Retina (tissue), 1 donor: ENCODE measurements around the gene ST6GALNAC3.
"Not testable (repeated sequence)": the region's sequence is repeated elsewhere in the genome, so short reads cannot be mapped to it uniquely, and the experiment has no call there.

Experiments
- DNase-seq: peaks from one replicate; pipeline ENCODE4 v3.0.0-alpha.2; 2016

Gene ST6GALNAC3

DNA sequence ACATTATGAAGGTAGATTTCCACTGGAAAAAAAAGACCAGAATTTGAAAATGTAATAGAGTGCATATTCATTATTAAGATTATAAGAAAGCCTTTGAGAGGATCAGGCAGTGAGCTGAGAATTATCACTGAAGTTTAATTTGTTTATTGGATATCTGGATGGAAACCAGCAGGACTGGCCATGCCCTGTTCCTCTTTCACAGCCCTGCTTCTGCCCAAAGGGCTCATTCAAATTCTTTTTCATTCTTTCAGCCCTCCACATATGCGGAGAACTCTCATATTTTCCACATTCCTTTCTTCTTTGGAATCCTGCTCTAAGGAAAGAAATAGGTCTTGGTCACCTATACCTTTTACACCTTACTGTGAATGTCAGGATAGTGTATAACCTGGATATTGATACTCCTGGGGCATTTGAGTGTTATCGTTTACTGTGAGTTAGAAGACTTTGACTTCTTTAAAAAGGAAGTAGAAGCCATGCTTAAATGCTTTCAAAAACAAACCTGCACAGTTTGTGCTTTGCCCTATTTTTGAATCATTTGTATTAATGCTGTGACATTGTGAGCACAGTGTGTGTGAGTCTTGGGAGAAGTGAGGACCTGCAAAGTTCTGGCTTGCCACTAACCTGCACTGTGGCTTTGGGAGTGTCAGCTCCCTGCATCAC, 35.5 kb downstream of the ST6GALNAC3 start:
- DNase-seq, result no peak

DNA sequence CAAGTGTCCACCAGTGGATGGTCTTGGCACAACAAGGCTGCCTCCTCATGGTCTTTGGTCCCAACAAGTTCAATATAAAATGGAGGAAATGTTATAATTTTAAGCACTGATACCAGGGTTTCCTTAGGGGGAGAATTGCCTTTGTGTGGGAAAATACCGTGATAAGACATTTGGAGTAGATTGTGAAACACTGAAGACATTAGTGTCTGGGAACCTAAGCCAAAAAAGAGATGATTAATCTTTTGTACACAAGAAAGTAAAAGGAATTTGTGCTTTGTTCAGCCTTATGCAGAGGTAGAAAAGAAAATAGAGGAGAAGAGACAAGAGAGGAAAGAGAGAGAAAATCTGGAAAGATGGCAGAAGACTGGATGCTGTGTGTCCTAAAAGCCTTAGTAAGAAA, 36.1 kb downstream of the ST6GALNAC3 start:
- no peak for DNase-seq

DNA sequence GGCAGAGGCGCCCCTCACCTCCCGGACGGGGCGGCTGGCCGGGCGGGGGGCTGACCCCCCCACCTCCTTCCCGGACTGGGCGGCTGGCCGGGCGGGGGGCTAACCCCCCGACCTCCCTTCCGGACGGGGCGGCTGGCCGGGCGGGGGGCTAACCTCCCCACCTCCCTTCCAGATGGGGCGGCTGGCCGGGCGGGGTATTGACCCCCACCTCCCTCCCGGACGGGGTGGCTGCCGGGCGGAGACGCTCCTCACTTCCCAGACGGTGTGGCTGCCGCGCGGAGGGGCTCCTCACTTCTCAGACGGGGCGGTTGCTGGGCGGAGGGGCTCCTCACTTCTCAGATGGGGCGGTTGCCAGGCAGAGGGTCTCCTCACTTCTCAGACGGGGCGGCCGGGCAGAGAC, 37.8 kb downstream of the ST6GALNAC3 start:
- not testable (repeated sequence) for DNase-seq

DNA sequence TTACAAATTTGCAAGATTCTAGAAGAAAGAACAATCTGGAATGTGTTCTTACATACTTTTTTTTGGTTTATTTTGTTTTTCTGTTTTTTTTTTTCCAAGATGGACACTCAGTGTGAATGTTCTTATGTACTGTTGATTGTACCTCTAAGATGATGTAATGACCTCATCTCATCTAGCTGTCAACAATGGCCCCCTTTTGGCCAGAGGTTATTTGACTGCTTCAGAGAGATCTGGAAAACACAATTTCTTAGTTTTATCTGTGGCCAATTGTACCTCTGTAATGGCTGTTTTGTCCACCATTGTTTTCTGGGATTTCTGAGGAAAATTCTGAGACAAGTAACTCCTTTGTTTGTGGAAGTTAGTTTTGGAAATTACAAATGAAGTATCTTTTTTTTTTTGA, 38.9 kb downstream of the ST6GALNAC3 start:
- DNase-seq, result no peak

DNA sequence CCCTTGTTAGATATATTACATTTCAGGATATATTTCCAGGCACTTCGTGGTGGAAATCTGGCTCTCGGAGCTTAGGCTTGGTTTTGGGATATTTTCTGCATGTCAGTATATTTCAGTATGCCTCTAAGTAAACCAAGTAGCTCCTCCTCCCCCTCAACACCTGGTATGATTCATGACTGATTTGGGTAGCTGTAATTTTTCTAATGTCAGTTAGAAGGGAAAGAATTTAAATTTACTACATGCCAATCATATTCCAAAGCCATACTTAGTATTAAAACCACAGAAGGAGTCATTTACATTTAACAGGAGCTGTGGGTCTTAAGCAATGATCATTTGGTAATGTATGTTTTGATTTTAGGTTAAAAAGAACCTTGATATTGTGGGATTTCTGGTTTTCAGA, 40.6 kb downstream of the ST6GALNAC3 start:
- no peak for DNase-seq

DNA sequence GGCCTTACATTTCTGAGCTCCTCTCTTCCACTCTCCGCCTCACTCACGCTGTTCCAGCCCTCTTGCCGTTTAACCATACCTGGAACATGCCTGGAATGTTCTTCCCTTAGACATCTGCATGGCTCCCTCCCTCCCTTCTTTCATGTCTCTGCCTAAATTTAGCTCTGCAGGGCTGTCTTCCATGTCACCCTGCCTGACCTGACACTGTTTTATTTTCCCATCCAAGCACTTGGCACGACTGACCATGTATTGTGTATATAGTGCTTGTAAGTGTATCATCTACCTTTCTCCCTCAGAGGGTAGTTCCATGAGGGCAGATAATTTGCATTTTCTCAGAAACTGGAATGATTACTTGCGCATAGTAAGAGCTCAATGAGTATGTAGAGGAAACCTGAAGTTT, 47.3 kb downstream of the ST6GALNAC3 start:
- no peak for DNase-seq

DNA sequence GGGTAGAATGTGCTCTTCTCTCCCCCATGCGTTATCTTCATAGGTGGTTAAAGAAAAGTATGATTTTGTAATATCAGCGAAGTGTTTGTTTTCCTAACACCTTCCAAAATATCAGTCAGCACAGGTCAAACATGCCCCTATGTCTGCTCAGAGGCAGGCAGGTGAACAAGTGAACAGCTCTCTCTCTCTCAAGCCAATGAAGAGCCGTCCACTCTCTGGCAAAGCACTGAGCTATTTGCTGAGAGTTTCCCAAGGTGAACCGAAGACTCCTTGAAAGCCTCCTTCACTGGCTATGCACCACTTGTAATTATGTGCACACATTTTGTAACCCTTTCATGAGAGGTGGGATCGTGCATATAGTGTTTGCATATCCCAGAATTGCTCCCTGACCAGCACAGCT, 47.7 kb downstream of the ST6GALNAC3 start:
- no peak for DNase-seq

DNA sequence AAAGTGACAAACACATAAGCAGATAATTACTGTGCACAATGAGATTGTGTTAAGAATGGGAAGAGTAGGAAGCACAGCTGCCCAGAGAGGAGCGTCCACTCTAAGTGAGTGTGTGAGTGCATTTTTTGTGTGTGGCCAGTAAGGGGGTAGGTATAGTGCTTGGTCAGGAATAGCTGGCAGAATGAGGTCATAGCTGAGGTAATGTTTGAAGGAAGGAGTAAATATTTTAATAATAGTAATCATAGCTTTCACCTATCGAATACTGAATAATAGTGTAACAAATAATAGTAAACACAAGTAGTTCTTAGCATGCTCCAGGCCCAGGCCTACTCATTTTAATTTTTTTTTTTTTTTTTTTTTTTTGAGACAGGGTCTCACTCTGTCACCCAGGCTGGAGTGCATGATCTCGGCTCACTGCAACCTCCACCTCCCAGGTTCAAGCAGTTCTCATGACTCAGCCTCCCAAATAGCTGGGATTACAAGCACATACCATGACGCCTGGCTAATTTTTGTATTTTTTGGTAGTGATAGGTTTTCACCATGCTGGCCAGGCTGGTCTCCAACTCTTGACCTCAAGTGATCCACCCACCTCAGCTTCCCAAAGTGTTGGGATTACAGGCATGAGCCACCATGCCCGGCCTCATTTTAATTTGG, 49.0 kb downstream of the ST6GALNAC3 start:
- DNase-seq, result not testable (repeated sequence)

DNA sequence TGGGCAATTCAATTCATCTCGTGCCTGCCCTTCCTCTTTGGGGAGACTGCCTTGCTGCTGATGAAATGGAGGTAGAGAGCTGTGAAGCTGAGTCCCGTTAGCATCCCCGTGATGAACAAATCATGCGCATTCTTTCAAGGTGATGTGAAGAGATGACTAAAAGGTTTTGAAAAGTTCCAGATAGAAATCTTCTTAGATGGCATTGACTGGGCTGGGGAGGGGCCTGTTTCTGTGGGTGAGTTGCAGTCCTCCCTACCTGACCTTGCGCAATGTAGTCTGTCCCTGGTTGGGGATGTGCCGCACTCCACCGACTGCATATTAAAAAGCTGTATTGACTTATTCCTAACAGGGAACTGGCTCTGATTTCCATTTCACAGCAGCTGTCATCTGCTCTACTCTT, 49.6 kb downstream of the ST6GALNAC3 start:
- no peak for DNase-seq

DNA sequence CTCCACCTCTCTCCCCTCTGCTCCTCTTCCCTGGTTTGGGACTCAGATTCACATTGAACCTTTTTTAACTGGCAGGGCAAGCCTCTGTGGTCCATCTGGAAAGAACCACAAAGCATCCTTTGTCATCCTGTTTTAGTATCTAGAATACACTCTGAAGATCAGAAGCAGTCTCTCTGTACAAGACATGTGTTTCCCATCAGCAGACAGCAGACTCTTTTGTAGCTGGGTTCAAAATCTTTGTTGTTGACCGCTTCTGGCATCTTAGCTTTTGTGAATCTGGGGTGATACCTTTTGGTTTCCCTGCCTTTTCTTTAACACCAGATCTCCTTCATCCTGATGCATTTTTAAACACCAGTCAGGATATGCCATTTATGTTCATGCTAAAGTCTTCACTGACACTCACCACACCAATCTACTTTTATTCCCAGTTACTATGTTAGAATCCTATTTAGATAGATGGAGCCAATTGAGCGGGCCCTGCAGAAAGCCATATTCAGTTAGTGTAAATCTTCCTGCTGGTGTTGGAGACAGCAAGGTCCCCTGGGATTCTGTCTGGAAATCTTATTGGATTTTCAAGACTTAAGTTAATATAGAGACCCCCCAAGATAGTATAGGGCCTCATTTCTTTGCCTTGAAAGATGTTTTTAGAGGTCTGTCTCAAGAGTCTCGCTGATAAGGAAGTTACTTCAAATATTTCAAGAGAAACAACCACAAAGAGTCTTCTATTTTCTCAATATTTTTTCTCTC, 51.1 kb downstream of the ST6GALNAC3 start:
- DNase-seq, result no peak

DNA sequence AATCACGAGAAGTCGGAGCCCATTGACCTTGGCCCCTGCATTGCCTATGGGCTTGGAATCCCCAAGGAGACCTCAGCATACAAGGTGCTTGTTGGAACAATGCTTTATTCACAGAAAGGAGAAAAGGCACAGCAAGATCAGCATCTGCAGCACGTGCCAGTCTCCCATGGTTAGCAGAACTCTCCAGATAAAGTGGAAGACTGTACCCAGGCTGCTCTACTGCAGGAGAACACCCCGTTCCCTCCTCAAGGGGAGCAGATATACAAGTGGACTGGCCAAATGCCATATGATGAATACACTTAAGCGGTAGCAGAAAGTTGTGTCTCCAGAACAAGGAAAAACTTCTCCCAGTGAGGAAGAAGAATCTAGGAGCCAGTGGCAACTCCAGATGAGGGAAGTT, 53.5 kb downstream of the ST6GALNAC3 start:
- no peak for DNase-seq

DNA sequence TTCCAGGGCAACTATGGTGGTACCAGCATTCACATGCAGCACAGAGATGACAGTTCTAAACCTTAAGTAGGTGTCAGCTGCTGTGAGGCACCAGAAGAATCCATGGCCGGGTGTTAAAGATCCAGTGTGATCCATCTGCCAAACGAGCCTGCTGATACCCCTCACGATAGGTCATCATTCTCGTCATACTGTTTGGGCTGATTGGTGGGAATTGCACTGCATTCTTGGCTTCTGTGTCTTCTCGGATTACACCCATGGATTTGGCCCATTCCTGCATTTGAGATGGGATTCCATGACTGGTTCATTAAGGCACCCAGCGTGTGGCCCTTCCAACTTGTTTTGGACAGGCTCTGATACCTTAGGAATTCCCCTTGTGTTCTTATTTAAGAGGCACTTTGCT, 55.2 kb downstream of the ST6GALNAC3 start:
- no peak for DNase-seq

DNA sequence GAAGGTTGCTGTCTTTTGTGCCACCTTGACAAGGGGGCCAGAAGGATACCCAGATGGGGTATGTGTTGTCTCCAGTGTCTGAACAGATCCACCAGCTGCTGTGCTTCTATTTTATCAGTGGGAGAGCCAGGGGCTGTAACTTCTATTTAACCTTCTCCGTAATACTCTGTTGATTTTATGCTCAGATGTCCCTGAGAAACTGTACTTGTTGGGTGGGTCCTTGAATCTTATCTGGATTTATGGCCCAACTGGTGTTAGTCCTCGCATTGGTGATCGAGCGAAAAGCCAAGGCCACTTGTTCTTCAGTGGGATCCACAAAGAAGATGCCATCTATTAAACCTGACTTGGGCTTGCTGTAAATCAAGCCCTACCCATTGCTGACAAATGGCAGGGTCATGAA, 56.4 kb downstream of the ST6GALNAC3 start:
- DNase-seq, result no peak

DNA sequence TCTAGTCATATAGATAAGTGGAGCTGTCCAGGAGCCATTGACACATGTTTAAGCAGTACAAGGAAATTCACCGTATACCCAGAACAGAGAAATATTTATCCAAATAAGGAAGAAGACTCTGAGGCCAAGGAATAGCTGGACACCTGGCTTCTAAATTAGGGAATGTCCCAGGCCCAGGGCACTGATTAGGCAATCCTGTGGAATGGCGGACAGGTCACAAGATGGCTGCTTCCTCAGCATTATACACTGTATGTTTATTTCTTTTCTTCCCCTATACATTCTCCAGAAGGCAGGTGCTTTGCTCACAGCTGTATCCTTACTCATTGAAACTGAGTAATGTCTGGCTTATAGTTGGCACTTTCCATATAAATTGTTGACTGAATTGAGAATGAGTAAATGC, 59.4 kb downstream of the ST6GALNAC3 start:
- no peak for DNase-seq

DNA sequence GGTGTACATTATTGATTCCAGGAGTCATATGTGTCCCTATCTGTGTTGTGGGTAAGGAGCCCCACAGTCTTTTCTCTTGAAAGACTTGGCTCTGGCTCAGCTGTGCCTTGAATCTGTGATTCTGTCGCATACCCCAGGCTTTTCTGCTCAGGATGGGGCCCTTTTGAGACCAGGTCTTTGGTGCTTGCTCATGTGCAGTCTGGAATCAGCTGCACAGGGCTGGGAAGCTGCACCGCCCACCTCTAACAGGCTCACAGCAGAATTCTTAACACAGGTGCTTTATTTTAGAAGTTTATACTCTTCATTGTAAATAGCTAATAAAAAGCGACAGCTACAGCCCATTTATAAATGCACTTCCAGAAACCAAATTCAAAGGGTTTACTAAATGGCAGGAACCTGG, 61.3 kb downstream of the ST6GALNAC3 start:
- DNase-seq, result no peak

DNA sequence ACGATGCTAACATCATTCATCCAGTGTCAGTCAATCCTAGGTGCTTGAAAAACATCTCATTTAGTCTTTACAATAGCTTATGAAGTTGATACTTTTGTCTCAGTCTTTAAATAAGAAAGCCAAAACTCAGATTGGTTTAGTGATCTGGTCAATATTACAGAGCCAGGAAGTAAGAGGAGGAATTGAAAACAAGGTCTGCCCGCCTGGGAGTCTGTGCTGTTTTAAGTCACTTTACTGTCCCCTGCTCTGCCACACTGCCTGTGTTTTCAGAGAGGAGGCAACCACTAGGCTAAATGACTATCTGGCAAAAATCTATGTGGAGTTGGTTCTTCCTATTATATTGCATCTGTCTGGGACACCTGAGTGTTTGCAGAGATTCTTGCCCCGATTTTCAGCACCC, 62.3 kb downstream of the ST6GALNAC3 start:
- DNase-seq, result no peak

DNA sequence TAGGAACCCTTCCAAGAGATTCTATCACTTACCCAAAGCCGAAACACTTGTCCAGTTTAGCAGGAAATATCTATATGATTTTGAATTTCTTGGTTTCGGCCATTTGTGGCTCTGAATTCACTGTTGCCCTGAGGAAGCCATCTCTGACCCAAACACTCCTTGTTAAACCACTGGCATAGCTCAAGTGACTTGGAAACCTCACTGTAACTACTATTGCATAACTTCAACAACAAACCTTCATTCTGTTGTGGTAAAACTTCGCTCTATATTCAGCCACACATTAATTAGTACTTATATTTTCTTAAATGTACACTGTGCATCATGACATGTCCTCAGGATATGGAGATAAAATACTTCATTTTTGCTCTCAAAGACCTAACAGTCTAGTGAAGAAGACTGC, 63.2 kb downstream of the ST6GALNAC3 start:
- no peak for DNase-seq

DNA sequence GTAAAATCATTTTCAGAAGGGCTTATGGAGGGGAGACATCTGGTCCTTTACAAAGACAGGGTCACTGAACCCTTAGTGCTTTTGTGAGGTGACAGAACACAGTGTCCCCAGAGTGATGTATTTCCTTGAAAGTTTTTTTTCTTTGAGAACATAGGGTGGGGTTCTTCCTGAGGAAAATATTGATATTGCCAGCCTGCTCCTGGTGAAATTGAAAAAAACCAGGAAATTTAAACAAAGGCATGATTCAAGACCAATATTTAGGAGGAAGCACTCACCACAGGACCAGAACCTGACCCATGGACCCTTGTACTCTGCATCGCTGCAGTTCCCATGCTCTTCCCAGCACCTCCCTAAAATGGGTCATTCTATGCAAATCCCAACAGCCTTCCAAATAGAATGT, 63.7 kb downstream of the ST6GALNAC3 start:
- DNase-seq, result no peak

DNA sequence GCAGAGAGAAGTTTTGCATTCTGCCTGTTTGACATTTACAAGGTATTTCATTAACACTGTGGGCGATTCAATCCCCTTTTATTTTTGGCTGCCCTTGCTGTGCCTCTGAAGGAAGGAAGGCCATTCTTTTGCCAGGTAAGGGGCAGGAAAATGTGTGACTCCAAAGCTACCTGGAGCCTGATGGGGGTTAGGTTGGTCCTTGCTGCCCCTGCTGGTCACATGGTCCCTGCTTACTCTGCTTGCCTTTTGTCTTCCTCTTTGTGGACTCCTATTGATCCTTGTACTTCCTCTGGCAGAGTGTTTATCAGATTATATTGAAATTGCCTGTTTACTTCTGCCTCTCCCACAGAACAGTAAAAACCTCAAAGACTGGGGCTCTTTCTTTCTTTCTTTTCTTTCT, 65.7 kb downstream of the ST6GALNAC3 start:
- no peak for DNase-seq

DNA sequence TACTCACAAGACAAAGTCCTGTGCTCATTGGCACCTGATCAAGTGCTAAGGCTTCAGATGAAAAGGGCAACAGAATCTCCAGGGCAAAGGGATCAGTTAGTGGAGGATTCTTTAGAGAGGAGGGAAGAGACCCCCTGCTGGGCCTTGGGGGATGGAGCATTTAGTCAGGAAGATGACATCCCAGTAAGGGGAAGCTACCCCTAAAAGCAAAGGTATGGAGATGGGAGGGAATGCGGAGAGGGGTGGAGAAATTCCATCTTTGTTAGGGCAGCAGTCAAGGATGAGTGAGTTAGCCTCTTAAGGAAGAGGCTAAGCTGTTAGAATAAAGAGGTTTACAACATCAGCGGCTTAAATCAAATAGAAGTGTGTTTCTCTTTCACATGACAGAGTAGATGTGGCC, 67.4 kb downstream of the ST6GALNAC3 start:
- no peak for DNase-seq

DNA sequence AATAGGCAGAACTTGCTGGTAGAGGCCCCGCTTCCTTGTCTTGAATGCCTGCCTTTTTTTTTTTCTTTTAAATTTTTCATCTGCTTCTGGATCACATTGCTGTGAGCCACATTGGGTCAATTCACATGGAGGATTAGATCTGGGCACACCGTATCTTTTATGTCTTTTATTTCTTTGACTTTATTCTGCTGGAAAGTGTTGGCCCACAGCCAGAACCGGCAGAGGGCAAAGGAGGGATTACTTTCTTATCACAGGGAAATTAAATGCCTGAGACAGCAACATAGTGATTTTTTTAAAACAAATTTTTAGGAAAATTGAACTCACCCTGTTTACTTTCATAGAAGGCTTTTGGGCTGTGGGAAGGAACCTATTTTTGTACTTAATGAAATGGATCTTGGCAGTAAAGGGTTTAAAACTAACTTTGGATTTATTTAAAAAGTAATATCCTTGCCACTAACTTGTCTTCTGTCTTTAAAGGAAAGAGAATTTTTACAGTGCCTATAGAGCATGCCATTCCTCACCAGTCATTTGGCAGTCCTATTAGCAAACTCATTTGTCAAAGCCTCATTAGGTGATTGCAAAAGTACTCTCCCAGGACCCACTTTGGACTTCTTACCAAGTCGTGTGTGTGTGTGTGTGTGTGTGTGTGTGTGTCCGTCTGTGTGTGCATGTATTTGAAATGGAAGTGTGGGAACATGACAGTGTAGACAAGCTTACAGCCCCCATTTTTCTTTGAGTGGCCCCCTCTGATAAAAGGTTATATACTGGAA, 68.4 kb downstream of the ST6GALNAC3 start:
- DNase-seq, result no peak

DNA sequence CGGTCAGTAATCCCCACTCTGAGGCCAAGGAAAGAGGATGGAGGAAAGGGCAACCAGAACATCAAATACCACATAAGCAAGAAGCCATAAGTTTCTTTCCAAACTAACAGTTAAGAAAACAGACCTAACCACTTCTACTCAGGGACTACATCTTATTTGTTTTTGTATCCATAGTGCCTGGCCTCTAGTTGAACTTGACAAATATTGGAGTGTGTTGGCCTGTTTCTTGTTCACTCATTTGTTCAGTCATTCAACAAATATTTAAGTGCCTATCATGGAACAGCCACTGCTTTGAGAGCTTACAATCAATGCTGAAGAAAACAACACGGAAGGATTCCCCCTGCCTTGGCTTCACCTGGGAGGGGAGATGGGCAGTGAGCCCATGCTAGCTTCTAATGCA, 69.7 kb downstream of the ST6GALNAC3 start:
- DNase-seq, result no peak

DNA sequence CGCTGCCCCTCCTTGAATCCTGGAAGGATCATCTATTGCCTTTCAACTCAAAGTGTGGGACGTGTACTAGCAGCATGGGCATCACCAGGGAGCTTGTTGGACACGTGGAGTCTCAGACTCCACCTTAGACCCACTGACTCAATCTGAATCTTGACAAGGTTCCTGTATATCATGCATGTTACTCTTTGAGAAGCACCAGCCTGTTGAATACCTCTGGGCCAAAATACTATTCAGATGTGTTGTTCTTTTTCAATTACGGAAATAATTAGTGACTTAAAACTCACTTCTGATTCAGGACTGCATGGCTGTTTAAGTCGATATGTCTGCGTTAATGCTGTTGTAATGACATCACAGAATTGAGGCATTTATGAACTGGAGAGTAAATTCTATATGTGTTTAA, 70.8 kb downstream of the ST6GALNAC3 start:
- no peak for DNase-seq

DNA sequence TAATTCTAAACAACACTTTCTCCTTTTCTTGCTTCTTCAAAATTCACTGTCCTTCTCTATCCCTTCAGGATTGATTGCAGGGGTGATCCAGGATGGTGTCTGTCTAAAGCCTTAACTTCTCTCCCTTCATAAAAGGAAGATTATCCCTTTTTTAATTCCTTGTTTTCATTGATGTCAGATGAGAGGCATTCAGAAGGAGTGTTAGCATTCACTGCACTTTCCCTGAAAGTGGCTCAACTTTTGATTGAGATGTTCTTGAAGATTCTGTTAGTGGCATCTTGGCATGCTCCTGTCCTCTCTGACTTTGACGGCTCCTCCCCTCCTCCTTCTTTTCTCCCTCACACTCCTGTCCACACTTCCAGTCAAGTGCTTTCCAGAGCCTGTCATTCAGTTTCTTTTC, 71.6 kb downstream of the ST6GALNAC3 start:
- DNase-seq, result no peak
